GM19397 (cell line): ENCODE measurements around the gene MFAP5.
"Not testable (repeated sequence)": the region's sequence is repeated elsewhere in the genome, so short reads cannot be mapped to it uniquely, and the experiment has no call there.

Source experiments
- ATAC-seq: cut with Tn5 transposase; IDR thresholded peaks from one replicate; pipeline ENCODE4 v1.9.1; 2021; ENCODE audit warnings: mild to moderate bottlenecking, moderate library complexity; ENCODE audit not compliant: unreplicated experiment

The MFAP5 gene

DNA sequence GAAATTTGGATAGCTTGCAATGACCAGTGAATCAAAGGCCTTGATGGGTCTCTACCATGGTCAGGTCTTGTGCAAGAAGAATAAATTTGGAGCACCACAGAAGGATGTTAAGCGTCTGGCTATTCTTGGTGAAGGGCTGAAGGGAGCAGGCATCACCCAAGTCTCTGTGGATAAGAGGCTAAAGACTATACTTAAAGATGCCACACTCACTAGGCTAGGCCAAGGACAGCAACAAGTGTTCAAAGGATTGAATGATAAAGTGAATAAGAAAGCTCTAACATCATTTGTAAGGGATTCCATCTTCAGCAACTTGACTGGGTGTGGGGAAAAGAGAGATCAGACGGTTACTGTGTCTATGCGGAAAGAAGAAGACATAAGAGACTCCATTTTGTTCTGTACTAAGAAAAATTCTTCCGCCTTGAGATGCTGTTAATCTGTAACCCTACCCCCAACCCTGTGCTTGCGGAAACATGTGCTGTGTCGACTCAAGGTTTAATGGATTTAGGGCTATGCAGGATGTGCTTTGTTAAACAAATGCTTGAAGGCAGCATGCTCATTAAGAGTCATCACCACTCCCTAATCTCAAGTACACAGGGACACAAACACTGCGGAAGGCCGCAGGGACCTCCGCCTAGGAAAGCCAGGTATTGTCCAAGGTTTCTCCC, 27.2 kb downstream of the MFAP5 start:
- not testable (repeated sequence) for ATAC-seq

DNA sequence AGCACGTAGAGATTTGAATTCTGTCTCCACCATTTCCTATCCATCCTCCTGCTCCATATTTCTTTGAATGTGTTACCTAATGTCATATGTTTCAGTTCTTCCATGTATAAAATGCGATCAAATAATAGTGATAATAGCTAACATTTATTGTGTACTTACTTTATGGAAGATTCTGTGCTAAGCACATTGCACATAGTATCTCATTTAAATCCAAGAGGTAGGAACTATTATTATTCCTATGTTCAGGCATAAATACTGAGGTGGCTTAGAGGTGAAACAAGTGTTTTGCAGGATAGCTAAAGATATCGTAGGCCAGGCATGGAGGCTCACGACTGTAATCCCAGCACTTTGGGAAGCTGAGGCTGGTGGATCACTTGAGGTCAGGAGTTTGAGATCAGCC, 32.5 kb downstream of the MFAP5 start:
- ATAC-seq, result no peak

DNA sequence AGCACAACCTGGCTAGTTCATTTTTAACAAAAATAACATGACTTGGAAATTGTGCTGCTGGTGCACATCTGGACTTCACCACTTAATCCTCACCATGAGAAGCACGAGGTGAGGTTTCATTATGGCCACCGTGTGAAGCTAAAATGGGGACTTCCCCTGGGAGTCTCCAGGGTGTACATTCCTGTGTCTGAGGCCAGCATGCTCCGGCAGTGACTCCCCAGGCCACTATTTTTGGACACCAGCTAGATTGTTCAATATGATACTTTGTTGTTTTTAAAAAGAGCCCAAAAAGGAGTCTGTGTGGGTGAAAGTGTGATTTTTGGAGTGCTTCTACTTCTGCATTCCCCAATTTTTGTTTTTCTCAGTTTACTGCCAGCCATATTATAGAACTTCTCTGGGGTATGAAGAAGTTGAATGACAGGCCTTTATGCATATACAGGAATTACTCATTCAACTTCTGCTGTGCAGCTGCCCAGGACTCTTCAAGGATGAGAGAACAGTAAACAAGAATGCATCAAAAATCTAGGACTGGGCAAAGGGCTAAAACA, 33.1 kb downstream of the MFAP5 start:
- ATAC-seq, result peak; percentile 97

DNA sequence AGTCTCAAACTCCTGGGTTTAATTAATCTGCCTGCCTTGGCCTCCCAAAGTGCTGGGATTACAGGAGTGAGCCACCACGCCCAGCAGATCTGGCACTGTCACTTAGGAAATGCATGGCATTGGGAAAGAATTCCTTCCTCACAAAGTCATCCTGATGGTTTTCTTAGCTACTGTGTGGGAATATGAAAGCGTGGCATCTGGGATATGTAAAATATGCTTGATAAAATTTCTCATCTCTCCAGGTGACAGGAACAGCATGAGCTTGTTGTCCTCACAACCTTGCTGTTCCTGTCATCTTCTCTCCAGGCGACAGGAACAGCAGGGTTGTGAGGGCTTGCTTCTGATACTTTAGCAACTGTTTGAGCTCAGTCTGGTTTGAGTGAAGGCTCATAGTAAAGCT, 33.9 kb downstream of the MFAP5 start:
- ATAC-seq, result no peak

DNA sequence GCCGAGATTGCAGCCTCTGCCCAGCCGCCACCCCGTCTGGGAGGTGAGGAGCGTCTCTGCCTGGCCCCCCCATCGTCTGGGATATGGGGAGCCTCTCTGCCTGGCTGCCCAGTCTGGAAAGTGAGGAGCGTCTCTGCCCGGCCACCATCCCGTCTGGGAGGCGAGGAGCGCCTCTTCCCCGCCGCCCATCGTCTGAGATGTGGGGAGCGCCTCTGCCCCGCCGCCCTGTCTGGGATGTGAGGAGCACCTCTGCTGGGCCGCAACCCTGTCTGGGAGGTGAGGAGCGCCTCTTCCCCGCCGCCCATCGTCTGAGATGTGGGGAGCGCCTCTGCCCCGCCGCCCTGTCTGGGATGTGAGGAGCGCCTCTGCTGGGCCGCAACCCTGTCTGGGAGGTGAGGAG, 37.9 kb downstream of the MFAP5 start:
- not testable (repeated sequence) for ATAC-seq

DNA sequence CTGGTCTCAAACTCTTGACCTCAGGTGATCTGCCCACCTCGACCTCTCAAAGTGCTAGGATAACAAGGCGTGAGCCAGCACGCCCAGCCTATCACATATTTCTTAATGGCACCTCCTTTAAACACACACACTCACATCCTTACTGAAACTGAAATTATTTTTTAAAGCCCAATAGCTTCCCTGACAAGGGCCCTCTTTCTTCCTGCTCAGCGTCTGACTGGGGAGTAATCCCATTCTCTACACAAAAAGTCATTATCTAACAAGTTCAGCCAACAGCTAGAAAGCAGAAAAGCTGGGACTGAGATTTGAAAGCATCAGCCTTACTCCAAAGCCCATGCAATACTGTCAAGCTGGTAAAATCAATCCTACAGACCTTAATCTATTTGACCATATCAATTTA, 40.0 kb downstream of the MFAP5 start:
- no peak for ATAC-seq

DNA sequence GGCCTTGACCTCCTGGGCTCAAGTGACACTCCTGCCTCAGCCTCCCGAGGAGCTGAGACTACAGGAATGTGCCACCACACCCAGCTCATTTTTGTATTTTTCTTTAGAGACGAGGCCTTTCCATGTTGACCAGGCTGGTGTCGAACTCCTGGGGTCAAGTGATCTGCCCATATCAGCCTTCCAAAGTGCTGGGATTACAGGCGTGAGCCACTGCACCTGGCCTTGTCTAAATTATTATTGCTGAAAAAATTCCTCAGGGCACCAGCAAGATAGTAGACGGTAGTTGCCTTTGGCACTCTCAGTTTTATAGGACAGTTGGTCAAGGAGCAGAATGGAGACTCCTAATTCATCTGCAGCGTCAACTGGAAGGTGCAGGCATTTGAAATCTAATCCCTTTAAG, 47.4 kb downstream of the MFAP5 start:
- no peak for ATAC-seq

DNA sequence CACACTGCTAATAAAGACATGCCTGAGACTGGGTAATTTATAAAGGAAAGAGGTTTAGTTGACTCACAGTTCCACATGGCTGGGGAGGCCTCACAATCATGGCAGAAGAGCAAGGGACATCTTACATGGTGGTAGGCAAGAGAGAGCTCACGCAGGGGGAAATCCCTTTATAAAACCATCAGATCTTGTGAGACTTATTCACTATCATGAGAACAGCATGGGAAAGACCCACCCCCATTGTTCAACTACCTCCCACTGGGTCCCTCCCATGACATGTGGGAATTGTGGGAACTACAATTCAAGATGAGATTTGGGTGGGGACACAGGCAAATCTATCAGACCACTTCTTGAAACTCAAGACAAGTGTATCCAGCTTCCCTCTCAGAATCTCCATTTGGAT, 48.7 kb downstream of the MFAP5 start:
- not testable (repeated sequence) for ATAC-seq

DNA sequence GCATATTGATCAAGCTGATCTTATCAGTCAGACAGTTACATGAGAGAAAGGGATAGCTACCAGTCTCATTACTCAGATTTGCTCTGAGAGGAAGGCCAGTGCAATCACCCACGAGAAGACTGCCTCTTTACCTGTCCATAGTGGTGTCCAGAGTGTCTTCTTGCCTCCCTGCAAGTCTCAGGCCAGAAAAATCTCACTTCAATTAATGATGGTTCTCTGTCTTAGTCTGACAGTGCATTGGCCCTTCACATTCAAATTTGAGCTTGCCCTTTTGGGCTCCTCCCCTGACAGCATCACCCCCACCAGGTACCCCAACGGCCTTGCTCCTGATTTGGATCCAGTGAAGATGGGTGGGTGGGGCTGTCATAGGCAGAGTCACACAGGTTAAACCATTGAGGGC, 50.0 kb downstream of the MFAP5 start, which contains the start of gene AICDA:
AICDA (minus strand) TSS at position 231 of the 400 bp plus-strand sequence; CDS start at position 139, 92 bp downstream.
- no peak for ATAC-seq

DNA sequence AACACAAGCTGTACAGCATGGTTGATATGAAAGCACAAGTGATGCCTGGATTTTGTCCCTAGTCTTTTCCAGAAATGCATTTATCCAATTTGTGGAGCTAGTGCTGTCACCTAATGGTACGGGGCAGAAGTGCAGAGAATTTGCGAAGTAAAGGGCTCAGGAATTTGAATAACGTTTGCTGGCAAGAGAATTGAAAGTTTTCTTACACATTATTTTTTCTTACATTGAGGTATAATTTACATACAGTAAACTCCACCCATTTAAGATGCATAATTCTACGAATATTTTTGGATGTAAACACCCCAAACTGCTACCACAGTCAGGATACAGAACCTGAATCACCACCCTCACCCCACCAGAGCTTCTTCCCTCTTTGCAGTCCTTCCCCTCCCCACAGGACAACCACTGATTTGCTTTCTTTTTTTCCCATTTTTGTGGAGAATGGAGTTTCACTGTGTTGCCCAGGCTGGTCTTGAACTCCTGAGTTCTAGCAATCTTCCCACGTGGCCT, 53.5 kb downstream of the MFAP5 start:
- ATAC-seq, result no peak

DNA sequence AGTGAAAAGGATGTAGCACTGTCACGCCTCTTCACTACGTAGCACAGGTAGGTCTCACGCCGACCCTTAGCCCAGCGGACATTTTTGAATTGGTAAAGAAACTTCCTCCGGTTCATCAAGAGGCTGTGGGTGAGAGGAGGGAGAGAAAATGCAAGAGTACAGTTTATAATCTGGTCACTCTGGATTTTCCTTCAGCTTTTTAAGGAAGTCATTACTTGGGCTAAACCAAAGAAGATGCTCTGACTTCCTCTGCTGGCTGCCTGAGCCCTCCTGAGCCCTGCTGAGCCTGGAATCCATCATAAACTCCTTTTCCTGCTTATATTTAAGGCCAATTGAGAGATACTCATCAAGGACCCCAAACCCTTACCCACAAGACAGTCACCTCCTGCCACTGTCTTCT, 55.7 kb downstream of the MFAP5 start:
- ATAC-seq, result no peak

DNA sequence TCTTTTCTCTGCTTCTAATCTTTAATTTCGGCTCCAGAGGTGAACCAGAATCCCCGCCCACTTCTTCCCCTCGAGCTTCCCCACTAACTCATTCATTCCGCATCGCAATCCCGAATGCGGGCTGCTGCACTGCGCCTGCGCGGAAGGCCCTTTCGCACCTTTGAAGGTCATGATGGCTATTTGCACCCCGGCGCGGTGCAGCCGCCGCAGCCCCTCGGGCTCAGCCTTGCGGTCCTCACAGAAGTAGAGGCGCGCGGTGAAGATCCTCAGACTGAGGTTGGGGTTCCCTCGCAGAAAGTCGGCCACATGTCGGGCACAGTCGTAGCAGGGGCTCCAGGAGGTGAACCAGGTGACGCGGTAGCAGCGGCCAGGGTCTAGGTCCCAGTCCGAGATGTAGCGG, 57.6 kb downstream of the MFAP5 start:
- ATAC-seq, result no peak

DNA sequence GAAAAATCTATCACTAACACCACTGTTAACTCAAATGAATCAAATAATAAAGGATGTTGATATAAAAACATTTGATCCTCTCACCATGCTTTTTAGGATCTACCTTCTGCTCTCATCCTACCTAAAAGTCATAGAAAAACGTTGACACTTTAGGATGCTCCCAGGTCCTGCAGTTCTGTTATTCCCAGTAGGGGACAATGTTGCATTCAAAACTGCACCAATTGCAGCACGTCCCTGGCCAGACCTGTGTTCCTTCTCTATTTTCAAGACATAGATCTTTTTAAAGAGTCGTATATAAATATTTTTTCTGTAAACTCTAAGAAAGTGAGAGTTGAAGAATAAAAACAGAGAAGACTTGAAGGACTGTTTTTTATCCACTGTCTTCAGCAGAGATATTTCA, 58.8 kb downstream of the MFAP5 start:
- ATAC-seq, result no peak

DNA sequence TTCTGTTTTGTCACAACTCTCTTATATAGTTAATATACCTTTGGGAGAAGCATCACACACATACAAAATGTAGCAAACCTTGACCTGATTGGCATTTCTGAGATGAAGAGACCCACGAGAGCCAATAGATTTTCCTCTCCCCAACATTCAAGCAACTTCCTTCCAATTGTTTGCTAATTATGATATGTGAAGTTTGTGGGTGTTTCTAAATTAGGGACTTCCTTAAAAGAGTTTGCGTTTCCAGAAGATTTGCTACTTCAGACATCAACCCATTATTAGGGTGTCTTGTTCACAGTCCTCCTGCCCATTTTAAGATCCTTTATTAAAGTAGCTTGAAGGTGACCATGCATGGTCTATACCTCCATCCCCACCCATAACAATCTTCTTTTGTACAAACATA, 59.3 kb downstream of the MFAP5 start:
- no peak for ATAC-seq

DNA sequence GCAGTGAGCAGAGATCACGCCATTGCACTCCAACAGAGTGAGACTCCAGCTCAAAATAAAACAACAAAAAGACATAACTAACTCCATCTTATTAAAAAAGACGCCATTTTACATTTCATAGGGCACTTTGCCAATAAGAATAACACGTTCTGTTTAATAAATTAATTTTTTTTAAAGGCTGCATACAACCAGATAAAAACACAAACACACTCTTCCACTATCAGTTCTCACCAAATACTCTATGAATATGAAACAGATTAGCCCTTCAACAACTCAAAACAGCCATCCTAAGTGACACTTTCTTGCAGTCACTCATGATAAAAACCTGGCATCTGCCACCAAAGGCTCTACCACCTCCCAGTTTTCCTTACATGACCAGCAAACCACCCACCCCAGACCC, 66.1 kb downstream of the MFAP5 start:
- no peak for ATAC-seq
